NOMO-1 (cell line): ENCODE measurements around the gene CHN2.
"Not testable (repeated sequence)": the region's sequence is repeated elsewhere in the genome, so short reads cannot be mapped to it uniquely, and the experiment has no call there.

ENCODE experiments used
- DNase-seq, 2 experiments: peaks; one replicate each; lab custom pipeline; 2025; ENCODE audit not compliant: unreplicated experiment in 2 of 2; lab: John Stamatoyannopoulos, UW

Gene CHN2

DNA sequence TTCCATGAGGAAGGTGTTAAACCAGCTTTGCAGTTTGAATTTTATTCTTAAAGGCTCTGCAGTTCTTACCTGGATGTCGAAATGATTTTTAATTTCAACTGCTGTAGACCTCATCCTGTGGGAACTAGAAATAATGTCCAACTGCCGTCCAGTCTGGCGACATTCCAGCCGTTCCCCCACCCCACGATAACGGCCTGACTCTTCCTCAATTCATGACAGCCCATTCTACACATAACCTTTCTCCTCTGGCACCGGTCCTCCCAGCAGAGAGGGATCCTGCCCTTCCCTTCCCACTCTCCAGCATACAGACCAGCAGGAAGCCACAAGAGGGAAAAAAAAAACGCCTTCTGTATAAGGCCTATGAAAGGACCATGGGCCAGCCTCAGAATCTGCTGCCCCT lies 317.3 kb downstream of the CHN2 start:
- DNase-seq: no peak

DNA sequence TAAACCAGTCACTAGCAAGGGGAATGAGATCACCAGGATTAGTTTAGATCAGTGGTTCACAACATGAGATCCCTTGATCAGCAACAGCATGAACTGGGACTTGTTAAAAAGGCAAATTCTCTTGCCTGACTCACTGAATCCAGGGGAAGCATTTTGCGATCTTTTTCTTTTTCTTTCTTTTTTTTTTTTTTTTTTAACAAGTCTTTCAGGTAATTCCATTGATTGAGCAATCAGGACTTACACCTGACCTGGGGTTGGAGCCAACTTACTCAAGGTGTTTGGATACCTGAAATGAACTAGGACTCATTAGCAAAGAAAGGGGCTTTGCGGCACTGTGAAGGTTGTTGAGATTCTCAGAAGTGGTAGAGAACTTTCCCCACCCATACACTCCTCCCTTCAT lies 321.9 kb downstream of the CHN2 start:
- DNase-seq: no peak

DNA sequence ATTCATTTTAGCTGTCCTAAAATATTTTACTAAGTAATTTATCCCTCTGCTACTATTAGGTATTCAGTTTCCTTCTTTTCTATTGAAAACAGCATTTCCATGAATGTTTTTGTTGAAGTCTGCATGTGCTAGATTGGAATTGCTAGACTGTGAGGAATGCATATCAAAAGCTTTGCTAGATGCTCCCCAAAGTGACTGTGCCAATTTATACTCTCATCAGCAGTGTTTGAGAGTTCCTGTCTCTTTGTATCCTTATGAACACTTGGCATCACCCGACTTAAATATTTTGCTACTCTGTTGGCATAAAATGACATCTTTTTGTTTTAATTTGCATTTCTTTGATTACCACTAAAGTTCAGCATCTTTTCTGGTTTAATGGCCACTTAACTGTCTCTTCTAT lies 324.0 kb downstream of the CHN2 start:
- DNase-seq: no peak

DNA sequence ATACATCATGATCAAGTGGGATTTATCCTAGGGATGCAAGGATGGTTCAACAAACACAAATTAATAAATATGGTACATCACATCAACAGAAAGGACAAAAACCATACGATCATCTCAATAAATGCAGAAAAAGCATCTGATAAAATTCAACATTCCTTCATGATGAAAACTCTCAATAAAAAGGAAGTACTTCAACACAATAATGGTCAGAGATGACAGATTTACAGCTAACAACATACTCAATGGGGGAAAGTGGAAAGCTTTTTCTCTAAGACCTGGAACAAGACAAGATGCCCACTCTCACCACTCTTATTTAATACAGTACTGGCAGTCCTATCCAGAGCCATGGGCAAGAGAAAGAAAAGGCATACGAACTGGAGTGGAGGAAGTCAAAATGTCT lies 329.2 kb downstream of the CHN2 start:
- DNase-seq: peak in 1 of 2 experiments; percentile 4

DNA sequence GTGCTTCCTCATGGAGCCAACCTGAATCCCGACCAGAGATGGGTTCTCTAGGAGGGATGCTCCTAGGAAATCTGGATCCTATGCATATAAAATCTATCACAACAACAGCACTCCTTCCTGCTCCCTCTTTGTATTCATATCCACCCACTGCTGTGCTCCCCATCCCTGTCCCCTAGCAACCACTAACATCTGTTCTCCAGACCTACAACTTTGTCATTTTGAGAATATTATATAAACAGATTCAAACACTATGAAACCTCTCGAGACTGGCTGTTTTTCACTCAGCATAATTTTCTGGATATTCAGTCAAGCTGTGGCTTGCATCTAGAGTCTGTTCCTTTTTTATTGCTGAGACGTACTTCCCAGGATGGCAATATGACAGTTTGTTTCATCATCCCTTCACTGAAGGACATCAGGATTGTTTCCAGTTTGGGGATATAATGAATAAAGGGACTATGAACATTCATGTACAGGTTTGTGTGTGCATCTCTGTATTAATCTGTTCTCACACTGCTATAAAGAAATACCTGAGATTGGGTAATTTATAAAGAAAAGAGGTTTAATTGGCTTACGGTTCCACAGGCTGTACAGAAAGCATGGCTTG lies 333.0 kb downstream of the CHN2 start:
- DNase-seq: no peak

- DNase-seq: not testable (repeated sequence)
These were observed 334.0 kb downstream of the CHN2 start for GRCh38 chr7:29528526-29528925.
